K562 (cell line): ENCODE results near the gene PRKCB. TPM values are rescaled to one million over a fixed set of nuclear protein-coding genes. Genes with fewer than 3 reads are reported as not detected.

ENCODE experiments used
- ATAC-seq: fragments of 200-7000 bp; cut with Tn5 transposase; 3 replicates; pipeline ENCODE4 v1.9.1; 2020; ENCODE audit warnings: moderate library complexity
- BruUV-seq: library from RNA; stranded (reverse); fragments of 400-500 nt; replicated peaks from 2 replicates; lab custom pipeline; 2021; lab: Mats Ljungman, UMichigan
- CTCF ChIA-PET: fragments of 300-600 bp; formaldehyde crosslinking; extraction: SDS; loops from one replicate; lab custom pipeline; 2021; ENCODE audit warnings: low intra/inter-chr PET ratio; lab: Yijun Ruan, JAX
- POLR2A ChIA-PET: fragments of 300-600, 350-650 bp; sonication (Branson Sonifier 250); formaldehyde crosslinking; extraction: SDS; loops from one replicate; lab custom pipeline; 2021; ENCODE audit warnings: antibody characterized with exemption, inconsistent platforms; lab: Yijun Ruan, JAX
- DNase-seq, 4 experiments: peaks; one replicate each; pipeline versions ENCODE4 v3.0.0 to v3.0.0-alpha.2; 2011 to 2018; ENCODE audit warnings: low spot score in 3 of 4, mixed read lengths in 3 of 4; ENCODE audit errors: extremely low read depth in 1 of 4
- FAIRE-seq: peaks from 2 replicates; lab custom pipeline; 2011; peaks lifted over from hg19 to GRCh38; lab: Jason Lieb, UNC
- H2AFZ ChIP-seq: 2 replicates; pipeline ENCODE4 v1.6.0; 2011; ENCODE audit warnings: low read depth, low read length, control low read depth, inconsistent platforms
- H3K27ac ChIP-seq: fragments of 200-600 bp; 3 replicates; pipeline ENCODE4 v1.8.0; 2011; ENCODE audit warnings: low read depth, mild to moderate bottlenecking, control low read depth, inconsistent platforms, low read length, moderate library complexity, mixed read lengths; ENCODE audit errors: extremely low read depth
- H3K27me3 ChIP-seq, 2 experiments: fragments of 300-600 bp in 1 of 2; 2 replicates in 1 of 2; 3 replicates in 1 of 2; pipeline versions ENCODE4 v1.6.0 to v1.8.0; 2011; ENCODE audit warnings: inconsistent platforms in 2 of 2, low read length in 2 of 2, mild to moderate bottlenecking in 1 of 2, mixed read lengths in 1 of 2, moderate library complexity in 1 of 2; ENCODE audit not compliant: control insufficient read depth in 2 of 2, insufficient read depth in 2 of 2
- H3K36me3 ChIP-seq: fragments of 300-600 bp; 3 replicates; pipeline ENCODE4 v1.8.0; 2011; ENCODE audit warnings: mild to moderate bottlenecking, low read length, inconsistent platforms; ENCODE audit not compliant: control insufficient read depth, insufficient read depth
- H3K4me1 ChIP-seq, 2 experiments: fragments of 200-600 bp in 1 of 2; replicated peaks in 1 of 2; 2 replicates in 1 of 2; 3 replicates in 1 of 2; pipeline versions ENCODE4 v1.5.1 to v1.8.0; 2011; ENCODE audit warnings: inconsistent platforms in 2 of 2, low read length in 2 of 2, mild to moderate bottlenecking in 1 of 2, mixed read lengths in 1 of 2, moderate library complexity in 1 of 2; ENCODE audit not compliant: control insufficient read depth in 2 of 2, insufficient read depth in 2 of 2
- H3K4me2 ChIP-seq: 2 replicates; pipeline ENCODE4 v1.6.1; 2011; ENCODE audit warnings: low read length, control low read depth, inconsistent platforms, mixed read lengths; ENCODE audit not compliant: insufficient read depth
- H3K4me3 ChIP-seq: fragments of 200-600 bp; sonication (generic), shearing (Covaris generic); 2 replicates; pipeline ENCODE4 v1.5.1; 2016; ENCODE audit warnings: control low read depth, inconsistent platforms
- H3K79me2 ChIP-seq: fragments of 200-600 bp; 3 replicates; pipeline ENCODE4 v1.8.0; 2011; ENCODE audit warnings: low read length, inconsistent platforms; ENCODE audit not compliant: control insufficient read depth, insufficient read depth
- H3K9ac ChIP-seq, 2 experiments: 2 replicates each; pipeline versions ENCODE4 v1.6.0 to v1.6.1; 2011; ENCODE audit warnings: low read depth in 2 of 2, low read length in 2 of 2, control low read depth in 1 of 2, inconsistent platforms in 1 of 2, mild to moderate bottlenecking in 1 of 2, mixed read lengths in 1 of 2; ENCODE audit not compliant: insufficient read depth in 1 of 2
- H3K9me1 ChIP-seq: one replicate; pipeline ENCODE4 v1.6.0; 2011; ENCODE audit warnings: inconsistent platforms, mild to moderate bottlenecking, low read length, moderate library complexity; ENCODE audit not compliant: control insufficient read depth, insufficient read depth
- H3K9me3 ChIP-seq: replicated peaks from 2 replicates; pipeline ENCODE4 v1.5.1; 2011; ENCODE audit warnings: low read depth, low read length, inconsistent platforms; ENCODE audit not compliant: control insufficient read depth, insufficient read depth
- H4K20me1 ChIP-seq: replicated peaks from 2 replicates; pipeline ENCODE4 v1.6.1; 2011; ENCODE audit warnings: low read length, inconsistent platforms, mixed read lengths; ENCODE audit not compliant: control insufficient read depth, insufficient read depth
- ATF3 ChIP-seq, 2 experiments: fragments of 450-650 bp in 1 of 2; sonication (generic) in 1 of 2; formaldehyde crosslinking in 1 of 2; IDR thresholded peaks in 1 of 2; conservative IDR thresholded peaks in 1 of 2; 2 replicates each; pipeline versions ENCODE4 v1.6.1 to v1.8.1; 2016 to 2023; ENCODE audit warnings: mild to moderate bottlenecking in 2 of 2, moderate library complexity in 2 of 2, inconsistent platforms in 1 of 2, missing genetic modification reagents in 1 of 2
- CHCHD3 ChIP-seq: fragments of 250-450 bp; sonication (Bioruptor Pico); IDR thresholded peaks from 2 replicates; pipeline ENCODE4 v2.1.2; 2022; ENCODE audit warnings: mild to moderate bottlenecking
- CREB1 ChIP-seq, 2 experiments: sonication (generic) in 1 of 2; formaldehyde crosslinking in 1 of 2; IDR thresholded peaks; 2 replicates each; pipeline versions ENCODE4 v1.6.1 to v1.8.0; 2012 to 2022; ENCODE audit warnings: inconsistent platforms in 1 of 2, mild to moderate bottlenecking in 1 of 2, missing genetic modification reagents in 1 of 2, moderate library complexity in 1 of 2
- CTCF ChIP-seq, 3 experiments: IDR thresholded peaks in 2 of 3; conservative IDR thresholded peaks in 1 of 3; 2 replicates each; pipeline ENCODE4 v1.5.1; 2011 to 2012; ENCODE audit warnings: low read length in 3 of 3, mild to moderate bottlenecking in 3 of 3, control low read depth in 2 of 3, improper control_type of control experiment in 1 of 3, inconsistent platforms in 1 of 3, low read depth in 1 of 3, mixed read lengths in 1 of 3, moderate library complexity in 1 of 3; ENCODE audit not compliant: insufficient read depth in 2 of 3
- DLX4 ChIP-seq: fragments of 250-450 bp; sonication (Bioruptor Pico); IDR thresholded peaks from 2 replicates; pipeline ENCODE4 v1.6.1; 2021; ENCODE audit warnings: mild to moderate bottlenecking
- HSF4 ChIP-seq: fragments of 250-450 bp; sonication (Bioruptor Pico); IDR thresholded peaks from 2 replicates; pipeline ENCODE4 v2.1.2; 2022; ENCODE audit warnings: mild to moderate bottlenecking, moderate library complexity, borderline replicate concordance
- JUND ChIP-seq, 2 experiments: IDR thresholded peaks; 2 replicates in 1 of 2; 3 replicates in 1 of 2; pipeline ENCODE4 v1.6.1; 2011; ENCODE audit warnings: borderline replicate concordance in 2 of 2, low read depth in 2 of 2, low read length in 2 of 2, improper control_type of control experiment in 1 of 2, missing biosample characterization in 1 of 2, missing genetic modification characterization in 1 of 2, missing genetic modification reagents in 1 of 2
- NELFE ChIP-seq: IDR thresholded peaks from 2 replicates; pipeline ENCODE4 v1.6.1; 2011; ENCODE audit warnings: mild to moderate bottlenecking; ENCODE audit not compliant: insufficient read depth, insufficient read length
- PKNOX1 ChIP-seq: fragments of 450-650 bp; IDR thresholded peaks from 2 replicates; pipeline ENCODE4 v1.6.1; 2016
- SAFB2 ChIP-seq: fragments of 200-400 bp; formaldehyde crosslinking; IDR thresholded peaks from 2 replicates; pipeline ENCODE4 v1.6.1; 2018; ENCODE audit warnings: borderline replicate concordance, low read length, low read depth, moderate library complexity; ENCODE audit not compliant: severe bottlenecking
- SOX6 ChIP-seq: fragments of 450-650 bp; IDR thresholded peaks from 2 replicates; pipeline ENCODE4 v1.6.1; 2014; ENCODE audit warnings: mild to moderate bottlenecking
- SP1 ChIP-seq: sonication (generic); formaldehyde crosslinking; IDR thresholded peaks from 2 replicates; pipeline ENCODE4 v1.8.1; 2022; ENCODE audit warnings: mild to moderate bottlenecking, missing genetic modification reagents
- TBP ChIP-seq: optimal IDR thresholded peaks from 2 replicates; pipeline ENCODE3; 2011; ENCODE audit warnings: low read depth, low read length, improper control_type of control experiment
- TCF7 ChIP-seq: sonication (generic); IDR thresholded peaks from 2 replicates; pipeline ENCODE4 v1.6.1; 2016; ENCODE audit warnings: antibody characterized with exemption, borderline replicate concordance
- XRCC4 ChIP-seq: IDR thresholded peaks from one replicate; pipeline ENCODE4 v1.6.1; 2011; ENCODE audit not compliant: insufficient read depth, insufficient read length; ENCODE audit errors: extremely low read depth
- ZNF584 ChIP-seq: fragments of 200-800 bp; sonication (Bioruptor generic); IDR thresholded peaks from 2 replicates; pipeline ENCODE4 v1.6.1; 2016; ENCODE audit warnings: low read depth, mild to moderate bottlenecking, missing genetic modification characterization, missing compliant biosample characterization
- WGBS: fragments of 100-300 bp; shearing (Covaris generic); methylation state at CpG from one replicate; pipeline ENCODE4 v1.1.6; 2016; ENCODE audit warnings: low coverage, mixed read lengths; ENCODE audit not compliant: insufficient coverage; ENCODE audit errors: missing lambda C conversion rate; 5-methylcytosine and 5-hydroxymethylcytosine counted together
- in situ Hi-C: fragments of 300-500 bp; cut with MboI; formaldehyde crosslinking; loops from 4 replicates; pipeline ENCODE4 v1.15.0; 2018; ENCODE audit warnings: inconsistent platforms, mixed read lengths
- intact Hi-C: fragments of 100-400 bp; cut with micrococcal nuclease; formaldehyde crosslinking; loops from 2 replicates; pipeline ENCODE4 v1.14.2; 2022
- polyA plus RNA-seq, 8 experiments: library from polyadenylated mRNA; depleted of rRNA in 4 of 8; stranded (reverse) in 5 of 8; unstranded in 3 of 8; fragments of >200 nt; fragmentation: Nextera tagmentation in 2 of 8; fragmentation: Illumina TruSeq in 1 of 8; extraction: Ambion mirVana in 2 of 8; extraction: Trizol in 1 of 8; gene quantifications; 2 replicates each; pipeline versions ENCODE4 v1.2.1 to v1.2.3, GENCODE V29; 2011 to 2014; ENCODE audit warnings: inconsistent platforms in 1 of 8, missing spikeins in 1 of 8
- total RNA-seq, 7 experiments: library from RNA; depleted of rRNA in 6 of 7; stranded (reverse); fragments of >200 nt in 6 of 7; fragmentation: Illumina TruSeq in 2 of 7; extraction: Trizol in 2 of 7; gene quantifications; 2 replicates each; pipeline versions ENCODE4 v1.2.1 to v1.2.3, GENCODE V29; 2011 to 2021; ENCODE audit warnings: low replicate concordance in 1 of 7

PRKCB gene
- total and polyA plus RNA-seq, 9 of the 15 experiments (the other 6 are each of a cell fraction or from before 2014, with no cell fraction given), result 49.9 to 276 (median 148) TPM

- Histone ChIP-seq H3K27me3 (no peaks in the 10 kb centered on the region), H3K27ac (peak overlapping the region; percentile 75), H3K9ac (peak overlapping the region in 1 of 2 experiments; percentile 48; a peak in 2 of 4 replicates), H2AFZ (no peak overlapping the region), H3K9me3 (no peaks in the 10 kb centered on the region), H3K36me3 (peaks cover 59% of the 10 kb centered on the region), H3K79me2 (peaks cover 98% of the 10 kb centered on the region), H3K4me3 (no peak overlapping the region), H3K4me1 (peaks cover 28 to 57% of the 10 kb centered on the region in 2 experiments), H3K4me2 (0 out of 2 replicates have a peak overlapping the region, but pooled peaks have one; percentile 34), H4K20me1 (peaks cover 12% of the 10 kb centered on the region; the same call in 1 of the 2 replicates), H3K9me1 (peaks cover 3% of the 10 kb centered on the region)
- peak in 1 of 4 experiments; percentile 59 for DNase-seq
- CTCF ChIA-PET, result no interaction called here
- POLR2A ChIA-PET, result interaction anchor here (0.7 to 0.9 kb wide), 3 partner anchors 14 to 68 kb away, joined by 3 to 4 read pairs (median 4); no protein-coding TSS in a partner anchor
- BruUV-seq, result no TSS peak
- no peak for FAIRE-seq
- WGBS, result 63% methylated on average over 8 of the region's 8 CpGs
- in situ Hi-C loops (no loop called here), intact Hi-C loops (loop anchor here (5.0 kb wide), 1 partner anchor 42 kb away; no protein-coding TSS in a partner anchor)
- ATAC-seq, result no peak
- TF ChIP-seq SOX6 (no peak), CTCF (IDR thresholded peaks at IDR 0.05 in 2 of 3, conservative IDR thresholded peaks at IDR 0.05 in 1 of 3; ENCODE audit: insufficient read depth in 2 of 3, low read depth in 1 of 3, low read length in 3 of 3) (no peak), PKNOX1 (peak; percentile 15; the same call in 1 of the 2 replicates), XRCC4 (no peak), TBP (no peak), ATF3 (IDR thresholded peaks at IDR 0.05) (peak; percentile 91), ATF3 (CRISPR knock-in tag; conservative IDR thresholded peaks at IDR 0.05) (no peak), DLX4 (CRISPR knock-in tag) (no peak), ZNF584 (0 out of 2 replicates have a peak, but pooled peaks have one; percentile 65), HSF4 (CRISPR knock-in tag) (no peak), SP1 (no peak), CREB1 (IDR thresholded peaks at IDR 0.05) (no peak), CREB1 (CRISPR knock-in tag; IDR thresholded peaks at IDR 0.05) (peak; percentile 68), JUND (IDR thresholded peaks at IDR 0.05; ENCODE audit: borderline replicate concordance, low read depth, low read length) (peak; percentile 74), JUND (tag; IDR thresholded peaks at IDR 0.05; ENCODE audit: borderline replicate concordance, low read depth, low read length) (peak; percentile 53; the same call in 1 of the 3 replicates), NELFE (no peak), SAFB2 (no peak), CHCHD3 (no peak), TCF7 (no peak)
These were observed 74.1 kb downstream of the PRKCB start for GRCh38 chr16:23909792-23910418.
